Adipocyte (in vitro differentiated cells): ENCODE measurements around the gene MINAR2.

ENCODE experiments used
- DNase-seq: peaks from one replicate; pipeline ENCODE4 v3.0.0-alpha.2; 2015; ENCODE audit warnings: low read depth
- H3K27me3 ChIP-seq: replicated peaks from 2 replicates; pipeline ENCODE4 v1.7.0; 2013; ENCODE audit warnings: mild to moderate bottlenecking, low read length, moderate library complexity; ENCODE audit not compliant: control insufficient read depth, insufficient read depth
- H3K36me3 ChIP-seq: 2 replicates; pipeline ENCODE4 v1.7.0; 2013; ENCODE audit warnings: low read length, mild to moderate bottlenecking, moderate library complexity; ENCODE audit not compliant: control insufficient read depth, insufficient read depth, severe bottlenecking
- H3K4me1 ChIP-seq: 2 replicates; pipeline ENCODE4 v1.7.0; 2013; ENCODE audit warnings: mild to moderate bottlenecking, low read length, moderate library complexity; ENCODE audit not compliant: control insufficient read depth, insufficient read depth
- H3K4me3 ChIP-seq: 2 replicates; pipeline ENCODE4 v1.7.0; 2013; ENCODE audit warnings: mild to moderate bottlenecking, low read length, moderate library complexity
- H3K9ac ChIP-seq: 2 replicates; pipeline ENCODE4 v1.7.0; 2013; ENCODE audit warnings: mild to moderate bottlenecking, low read length, moderate library complexity
- H3K9me3 ChIP-seq: 2 replicates; pipeline ENCODE4 v1.7.0; 2013; ENCODE audit warnings: mild to moderate bottlenecking, low read length, moderate library complexity; ENCODE audit not compliant: control insufficient read depth

MINAR2 gene

GRCh38 chr5:129746876-129747275 lies 1.0 kb upstream of the MINAR2 start:
- Histone ChIP-seq H3K27me3 (no peaks in the 10 kb centered on the region), H3K4me1 (no peaks in the 10 kb centered on the region), H3K36me3 (no peaks in the 10 kb centered on the region), H3K4me3 (no peak overlapping the region), H3K9me3 (no peaks in the 10 kb centered on the region), H3K9ac (no peak overlapping the region)
- DNase-seq, result peak; percentile 26

- no peak overlapping the region for H3K9ac ChIP-seq
- H3K36me3 ChIP-seq, result no peaks in the 10 kb centered on the region
- no peak for DNase-seq
- no peaks in the 10 kb centered on the region for H3K9me3 ChIP-seq
- no peak overlapping the region for H3K4me3 ChIP-seq
- H3K4me1 ChIP-seq, result no peaks in the 10 kb centered on the region
- no peaks in the 10 kb centered on the region for H3K27me3 ChIP-seq
These were observed 1.3 kb downstream of the MINAR2 start for GRCh38 chr5:129748913-129749880.

DNA sequence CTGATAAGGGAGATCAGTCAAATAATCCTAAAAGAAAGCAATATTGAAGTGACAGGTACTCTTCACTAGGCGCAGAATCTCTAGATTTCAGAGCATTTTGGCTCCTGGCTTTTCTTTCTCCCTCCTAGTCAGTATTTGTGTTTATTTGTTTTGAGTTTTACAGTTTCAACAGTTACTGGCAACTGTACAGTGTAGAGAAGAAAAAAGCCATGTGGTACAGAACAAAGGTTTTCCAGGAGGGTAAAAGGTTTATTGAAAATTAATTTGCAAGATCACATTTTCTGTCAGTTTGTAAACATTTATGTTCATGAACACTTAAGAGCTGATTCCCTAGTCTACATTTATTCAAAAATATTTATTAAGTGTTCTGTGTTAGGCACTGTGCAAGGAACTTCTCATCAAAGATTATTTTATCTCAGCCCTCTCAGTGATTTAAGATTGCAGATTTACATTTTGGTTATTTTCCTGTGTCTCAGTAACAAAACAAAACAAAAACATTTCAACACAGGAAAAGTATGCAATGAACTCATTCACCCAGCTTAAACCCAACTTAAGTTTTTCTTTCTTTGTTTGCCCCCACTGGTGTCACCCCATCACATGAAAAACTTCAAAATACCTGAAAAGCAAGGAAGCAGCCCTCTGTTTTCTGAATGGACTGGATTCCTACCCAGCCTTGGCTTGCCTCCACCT lies 12.9 kb downstream of the MINAR2 start:
- Histone ChIP-seq H3K9me3 (peaks cover 3% of the 10 kb centered on the region), H3K4me3 (no peak overlapping the region), H3K27me3 (no peaks in the 10 kb centered on the region), H3K4me1 (no peaks in the 10 kb centered on the region), H3K9ac (no peak overlapping the region), H3K36me3 (no peaks in the 10 kb centered on the region)
- DNase-seq, result peak; percentile 44

DNA sequence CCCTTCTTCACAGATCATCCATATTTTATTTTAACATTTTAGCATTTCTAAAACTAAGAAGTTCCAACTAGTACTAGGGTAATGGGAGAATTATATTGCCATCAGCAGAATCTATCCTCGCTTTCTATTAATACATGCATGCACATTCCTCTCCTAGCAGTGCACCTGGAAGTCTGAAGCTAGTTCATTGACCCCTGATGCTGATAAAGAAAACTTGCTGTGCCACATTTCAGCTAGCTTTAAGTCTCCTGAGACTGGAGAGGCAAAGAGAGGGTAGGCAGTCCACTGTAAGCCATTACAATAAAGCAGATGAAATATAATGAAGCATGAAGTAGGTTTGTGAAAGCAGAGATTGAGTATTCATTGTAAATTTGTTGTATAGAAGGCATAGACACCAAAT lies 15.8 kb downstream of the MINAR2 start:
- no peaks in the 10 kb centered on the region for H3K4me1 ChIP-seq
- no peaks in the 10 kb centered on the region for H3K9me3 ChIP-seq
- H3K9ac ChIP-seq, result no peak overlapping the region
- H3K36me3 ChIP-seq, result no peaks in the 10 kb centered on the region
- no peaks in the 10 kb centered on the region for H3K27me3 ChIP-seq
- no peak for DNase-seq
- no peak overlapping the region for H3K4me3 ChIP-seq

DNA sequence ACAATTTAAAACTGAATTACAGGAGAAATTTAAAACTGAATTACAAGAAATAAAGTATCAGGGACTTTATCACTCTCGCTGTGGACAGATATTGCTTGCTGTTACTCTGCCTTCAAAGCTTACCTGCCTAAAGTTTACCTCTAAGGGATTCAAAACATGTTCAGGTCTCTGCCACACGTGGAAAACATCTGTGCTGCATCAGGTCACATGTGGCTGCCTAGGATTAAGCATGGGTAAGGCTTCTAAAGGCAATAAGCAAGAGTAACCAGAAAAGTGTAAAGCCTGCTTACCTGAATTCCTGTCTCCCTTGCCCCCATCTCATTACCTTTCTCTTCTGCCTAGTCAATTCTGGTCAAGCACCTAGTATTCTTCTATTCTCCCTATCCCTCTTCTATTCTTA lies 18.9 kb downstream of the MINAR2 start:
- DNase-seq, result no peak
- H3K9ac ChIP-seq, result no peak overlapping the region
- no peaks in the 10 kb centered on the region for H3K27me3 ChIP-seq
- H3K4me3 ChIP-seq, result no peak overlapping the region
- H3K36me3 ChIP-seq, result no peaks in the 10 kb centered on the region
- H3K4me1 ChIP-seq, result no peaks in the 10 kb centered on the region
- no peaks in the 10 kb centered on the region for H3K9me3 ChIP-seq

DNA sequence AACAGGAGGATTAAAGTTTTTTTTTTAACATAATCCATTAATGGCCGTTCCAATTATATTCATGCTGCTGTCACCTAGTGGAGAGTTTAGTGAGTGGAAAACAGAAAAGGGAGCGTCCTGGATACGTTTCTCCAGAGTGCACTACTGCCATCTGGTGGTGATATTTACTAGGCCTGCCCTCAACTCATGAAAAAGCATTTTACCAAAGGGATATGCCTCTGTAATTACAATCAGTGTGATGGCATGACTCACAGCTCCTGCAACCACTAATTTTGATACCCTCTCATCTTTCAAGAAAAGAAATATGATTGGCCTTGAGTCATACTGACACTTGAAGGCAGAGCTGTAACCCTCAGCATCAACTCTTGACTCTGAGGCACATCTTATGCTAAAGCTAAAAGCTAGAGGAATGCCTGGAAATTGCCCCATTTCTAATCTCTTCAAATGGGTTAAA lies 20.1 kb downstream of the MINAR2 start:
- Histone ChIP-seq H3K4me3 (no peak overlapping the region), H3K27me3 (no peaks in the 10 kb centered on the region), H3K4me1 (no peaks in the 10 kb centered on the region), H3K9ac (no peak overlapping the region), H3K9me3 (no peaks in the 10 kb centered on the region), H3K36me3 (no peaks in the 10 kb centered on the region)
- peak; percentile 97 for DNase-seq

GRCh38 chr5:129768735-129769134 lies 20.8 kb downstream of the MINAR2 start:
- H3K4me1 ChIP-seq, result no peaks in the 10 kb centered on the region
- H3K36me3 ChIP-seq, result no peaks in the 10 kb centered on the region
- H3K27me3 ChIP-seq, result no peaks in the 10 kb centered on the region
- H3K9ac ChIP-seq, result no peak overlapping the region
- no peak overlapping the region for H3K4me3 ChIP-seq
- no peaks in the 10 kb centered on the region for H3K9me3 ChIP-seq
- no peak for DNase-seq

- Histone ChIP-seq H3K9ac (no peak overlapping the region), H3K36me3 (no peaks in the 10 kb centered on the region), H3K9me3 (no peaks in the 10 kb centered on the region), H3K4me1 (no peaks in the 10 kb centered on the region), H3K27me3 (no peaks in the 10 kb centered on the region), H3K4me3 (no peak overlapping the region)
- no peak for DNase-seq
These were observed 22.3 kb downstream of the MINAR2 start for GRCh38 chr5:129770024-129770820.

DNA sequence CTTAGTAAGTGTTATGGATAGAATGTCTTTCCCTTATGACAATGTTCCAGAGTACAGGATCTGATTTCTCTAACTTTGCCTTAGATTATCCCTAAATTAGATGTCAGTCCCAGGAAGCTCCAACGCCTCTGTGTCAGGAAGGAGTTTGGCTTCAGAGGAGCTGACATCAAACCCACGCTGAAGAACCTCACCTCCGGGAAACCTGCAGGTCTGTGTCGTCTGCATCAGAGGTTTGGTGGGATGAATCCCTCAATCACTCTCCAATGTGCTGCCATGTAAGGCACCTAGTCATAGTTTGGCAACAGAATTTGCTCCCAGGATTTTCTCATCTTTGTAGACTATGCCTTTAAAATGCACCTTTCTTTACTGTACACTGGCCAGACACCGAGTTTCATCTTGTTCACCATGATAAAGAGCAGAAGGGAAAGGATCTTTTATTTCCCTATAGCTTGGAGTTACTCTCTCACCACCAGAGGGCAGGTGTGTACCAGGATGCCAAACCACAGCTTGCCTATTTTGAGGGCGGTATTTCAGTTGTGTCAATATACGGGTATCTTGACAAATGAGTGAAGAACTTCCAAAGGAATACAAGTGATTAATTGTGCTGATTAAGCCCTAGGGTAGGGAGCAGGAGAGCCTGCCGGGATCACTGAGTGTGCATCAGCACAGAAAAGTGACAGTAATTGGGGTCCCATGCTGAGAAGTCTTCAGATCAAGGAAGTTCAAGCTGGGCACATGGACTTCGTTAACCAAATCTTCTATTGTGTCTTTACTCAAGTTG lies 23.4 kb downstream of the MINAR2 start:
- Histone ChIP-seq H3K36me3 (no peaks in the 10 kb centered on the region), H3K27me3 (no peaks in the 10 kb centered on the region), H3K4me3 (no peak overlapping the region), H3K9me3 (no peaks in the 10 kb centered on the region), H3K9ac (no peak overlapping the region), H3K4me1 (no peaks in the 10 kb centered on the region)
- DNase-seq, result peak; percentile 86

DNA sequence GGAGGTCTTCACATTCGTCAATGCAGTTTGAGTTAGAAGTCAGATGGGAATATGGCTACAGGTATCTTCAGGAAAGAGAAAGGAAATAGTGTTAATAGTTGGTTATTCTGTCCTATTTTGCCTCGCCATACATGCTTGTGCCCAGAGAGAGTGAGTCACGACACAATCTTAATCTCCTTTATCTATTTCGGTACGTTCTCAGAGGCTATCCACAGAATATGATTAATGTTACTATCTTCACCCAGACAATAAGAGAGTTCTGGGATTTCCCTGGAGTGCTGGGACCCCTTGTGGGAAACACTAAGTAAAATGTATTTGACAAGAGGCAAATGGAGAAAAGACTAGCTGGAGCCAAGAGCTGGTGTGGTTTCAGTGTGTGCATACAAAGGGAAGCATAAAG lies 25.5 kb downstream of the MINAR2 start:
- Histone ChIP-seq H3K9me3 (peaks cover 3% of the 10 kb centered on the region), H3K9ac (no peak overlapping the region), H3K4me3 (no peak overlapping the region), H3K36me3 (no peaks in the 10 kb centered on the region), H3K27me3 (no peaks in the 10 kb centered on the region), H3K4me1 (no peaks in the 10 kb centered on the region)
- DNase-seq, result no peak
